HG03571 (cell line): Measurements from ENCODE around the gene OGFOD3.
"Not testable (repeated sequence)": the region's sequence is repeated elsewhere in the genome, so short reads cannot be mapped to it uniquely, and the experiment has no call there.

Source experiments
- ATAC-seq: cut with Tn5 transposase; IDR thresholded peaks from one replicate; pipeline ENCODE4 v1.9.1; 2021; ENCODE audit not compliant: unreplicated experiment

Gene OGFOD3

DNA sequence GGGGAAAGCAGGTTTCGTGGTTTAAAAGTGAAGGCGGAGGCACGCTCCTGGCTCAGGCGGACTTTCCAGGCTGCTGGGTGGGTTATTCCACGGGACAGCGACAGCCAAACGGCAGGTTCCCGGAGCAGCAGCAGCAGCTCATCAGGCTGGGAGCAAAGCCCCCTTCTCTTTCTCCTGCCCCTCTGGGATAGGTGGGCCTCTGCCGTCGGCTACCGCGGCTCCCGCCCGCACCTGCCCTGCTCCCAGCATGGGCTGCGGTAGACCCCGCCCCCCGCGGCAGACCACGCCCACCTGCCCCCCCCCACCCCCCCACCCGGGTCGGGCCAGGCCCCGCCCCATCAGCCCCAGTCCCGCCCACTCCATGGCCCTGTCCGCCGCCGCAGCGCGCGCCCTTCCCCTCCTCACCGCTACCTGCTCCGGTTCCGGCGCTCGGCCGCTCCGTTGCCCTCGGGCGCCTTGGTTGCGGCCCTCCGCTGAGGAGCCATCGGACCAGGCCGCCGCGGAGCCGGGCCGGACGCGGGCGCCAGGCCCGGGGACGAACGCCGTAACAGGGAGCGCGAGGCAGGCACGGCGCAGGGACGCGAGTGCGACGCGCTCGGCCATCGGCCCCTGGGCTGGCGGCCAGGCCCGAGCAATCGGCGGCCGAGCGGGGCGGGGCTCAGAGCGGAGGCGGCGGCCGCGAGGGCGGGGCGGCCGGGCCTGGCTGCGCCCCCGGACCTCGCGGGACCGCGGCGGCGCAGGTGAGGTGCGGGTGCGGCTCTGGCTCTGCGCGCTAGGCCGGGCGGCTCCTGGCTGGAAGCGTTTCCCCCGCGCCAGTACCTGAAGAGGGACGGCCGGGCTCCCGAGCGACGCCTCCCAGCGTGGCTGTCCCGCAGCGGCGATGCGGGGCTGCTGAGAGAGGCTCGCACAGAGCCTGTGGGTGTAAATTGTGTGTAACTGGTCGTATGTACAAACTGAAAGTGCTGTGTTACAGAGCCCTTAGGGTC is at the start of gene OGFOD3, which contains the start of gene HEXD:
Gene OGFOD3, minus strand, starts transcription at position 586 of the 986 bp plus-strand sequence. Its CDS starts 101 bp downstream, at position 485.
Gene HEXD, plus strand, starts transcription at position 347 of the 986 bp plus-strand sequence. CDS start 1,453 bp downstream, outside the sequence.
- peak; percentile 74 for ATAC-seq

DNA sequence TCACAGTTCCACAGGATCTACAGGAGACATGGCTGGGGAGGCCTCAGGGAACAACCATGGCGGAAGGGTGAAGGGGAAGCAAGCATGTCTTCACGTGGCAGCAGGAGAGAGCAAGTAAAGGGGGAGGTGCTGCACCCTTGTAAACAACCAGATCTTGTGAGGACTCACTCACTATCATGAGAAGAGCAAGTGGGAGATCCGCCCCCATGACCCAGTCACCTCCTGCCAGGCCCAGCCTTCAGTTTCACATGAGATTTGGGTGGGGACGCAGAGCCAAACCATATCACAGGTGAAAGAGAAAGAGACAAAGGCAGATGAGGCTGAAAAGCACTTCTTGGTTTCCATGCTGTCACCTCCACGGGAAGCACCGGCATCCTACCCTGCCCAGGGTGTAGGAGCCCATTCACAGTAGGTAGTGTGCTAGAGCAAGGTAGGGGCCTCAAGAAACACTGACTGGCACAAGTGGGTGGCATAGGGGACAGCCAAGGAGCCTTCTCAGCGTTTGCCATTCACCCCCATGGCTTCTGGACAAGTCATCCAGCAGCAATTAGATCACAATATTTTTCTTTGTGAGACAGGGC is 46.7 kb upstream of the OGFOD3 start:
- no peak for ATAC-seq

- ATAC-seq = no peak
Observed at GRCh38 chr17:82464567-82464929, 46.2 kb upstream of the OGFOD3 start.

DNA sequence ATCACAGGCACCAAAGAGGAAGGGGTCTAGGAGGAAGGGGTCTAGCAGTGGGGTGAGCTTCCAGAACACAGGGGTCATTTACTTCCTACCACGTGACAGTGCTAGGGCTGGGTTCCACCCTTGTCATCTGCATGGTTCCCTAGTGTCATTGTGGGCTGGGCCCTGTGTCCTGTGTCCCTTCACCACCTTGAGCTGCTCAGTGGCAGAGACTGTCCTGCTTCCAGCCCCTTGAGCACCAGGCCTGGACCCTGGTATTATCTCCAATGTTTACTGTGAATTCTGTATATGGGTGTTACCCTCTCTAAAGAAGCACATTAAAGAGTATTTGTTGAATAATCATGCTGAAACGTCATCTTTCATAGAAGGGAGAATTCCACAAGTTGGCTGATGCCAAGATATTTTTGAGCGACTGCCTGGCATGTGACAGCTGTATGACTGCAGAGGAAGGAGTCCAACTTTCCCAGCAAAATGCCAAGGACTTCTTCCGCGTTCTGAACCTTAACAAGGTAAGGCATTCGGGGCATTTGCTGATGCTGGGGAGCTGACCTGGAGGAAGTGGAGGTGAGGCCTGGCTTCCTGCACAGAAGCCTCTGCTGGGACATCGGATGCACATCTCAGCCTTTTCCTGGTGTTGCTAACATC is 45.7 kb upstream of the OGFOD3 start:
- ATAC-seq = no peak

DNA sequence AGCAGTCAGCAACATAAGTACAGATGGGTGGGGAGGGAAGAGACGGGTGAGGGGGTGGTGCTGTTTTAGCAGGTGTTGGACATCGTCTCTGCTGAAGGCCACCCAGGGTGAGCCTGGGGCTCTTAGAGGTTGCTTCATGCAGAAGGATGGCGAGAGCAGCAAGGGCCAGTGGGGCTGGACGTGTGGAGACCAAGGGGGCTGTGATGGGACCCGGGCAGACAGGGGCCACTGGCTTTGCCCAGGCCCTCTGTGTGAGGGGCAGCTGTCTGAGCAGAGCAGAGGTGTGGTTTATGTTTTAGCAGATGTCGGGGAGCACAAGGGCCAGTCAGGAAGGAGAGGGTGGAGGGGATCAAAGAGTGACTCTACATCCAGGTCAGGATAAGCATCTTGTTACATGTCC is 45.0 kb upstream of the OGFOD3 start:
- no peak for ATAC-seq

- no peak for ATAC-seq
Observed at GRCh38 chr17:82461827-82462524, 43.6 kb upstream of the OGFOD3 start.

- not testable (repeated sequence) for ATAC-seq
Observed at GRCh38 chr17:82459936-82460335, 41.5 kb upstream of the OGFOD3 start.

DNA sequence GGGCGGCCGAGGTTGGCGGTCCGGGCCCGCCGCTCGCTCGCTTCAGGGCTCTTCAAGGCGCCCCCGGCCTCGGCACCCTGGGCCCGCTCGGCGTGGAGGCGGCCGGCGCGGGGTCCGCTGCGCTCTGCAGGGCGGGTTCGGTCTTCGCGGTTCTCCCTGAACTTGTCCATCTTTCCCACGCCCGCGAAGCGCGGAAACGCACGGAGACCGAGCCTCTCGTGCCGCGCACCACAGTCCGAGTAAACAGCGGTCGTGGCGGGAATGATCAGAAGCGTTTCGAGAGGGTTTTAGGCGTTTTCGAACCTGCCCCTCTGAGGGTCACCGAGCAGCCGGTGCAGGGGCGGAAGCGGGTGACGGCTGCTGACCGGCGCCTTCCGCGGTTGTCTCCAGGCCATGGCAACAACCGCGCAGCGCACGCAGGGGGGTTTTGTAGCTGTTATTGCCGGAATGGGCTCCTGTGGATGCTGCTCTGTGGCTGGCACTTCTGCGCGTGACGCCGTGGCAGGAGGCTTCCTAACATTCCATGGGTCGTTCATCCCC is 40.6 kb upstream of the OGFOD3 start:
- ATAC-seq = peak; percentile 17

GRCh38 chr17:82458179-82458884 is 39.9 kb upstream of the OGFOD3 start, which contains the start of gene NARF:
Gene NARF (plus strand): TSS chr17:82458741. CDS start chr17:82458804, 63 bp downstream.
- ATAC-seq = peak; percentile 84

GRCh38 chr17:82457929-82458178 is 39.5 kb upstream of the OGFOD3 start:
- ATAC-seq = no peak

GRCh38 chr17:82457073-82457928 is 38.9 kb upstream of the OGFOD3 start:
- ATAC-seq = no peak

DNA sequence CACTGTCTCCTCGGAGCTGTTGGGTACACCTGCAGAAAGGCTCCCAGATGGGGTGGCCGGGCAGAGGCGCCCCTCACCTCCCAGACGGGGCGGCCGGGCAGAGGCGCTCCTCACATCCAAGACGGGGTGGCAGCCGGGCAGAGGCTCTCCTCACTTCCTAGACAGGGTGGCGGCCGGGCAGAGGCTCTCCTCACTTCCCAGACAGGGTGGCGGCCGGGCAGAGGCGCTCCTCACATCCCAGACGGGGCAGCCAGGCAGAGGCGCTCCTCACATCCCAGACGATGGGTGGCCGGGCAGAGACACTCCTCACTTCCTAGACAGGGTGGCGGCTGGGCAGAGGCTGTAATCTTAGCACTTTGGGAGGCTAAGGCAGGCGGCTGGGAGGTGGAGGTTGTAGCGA is 35.3 kb upstream of the OGFOD3 start:
- ATAC-seq = not testable (repeated sequence)

GRCh38 chr17:82453151-82453550 is 34.8 kb upstream of the OGFOD3 start:
- not testable (repeated sequence) for ATAC-seq

- no peak for ATAC-seq
Observed at GRCh38 chr17:82452162-82452561, 33.8 kb upstream of the OGFOD3 start.

DNA sequence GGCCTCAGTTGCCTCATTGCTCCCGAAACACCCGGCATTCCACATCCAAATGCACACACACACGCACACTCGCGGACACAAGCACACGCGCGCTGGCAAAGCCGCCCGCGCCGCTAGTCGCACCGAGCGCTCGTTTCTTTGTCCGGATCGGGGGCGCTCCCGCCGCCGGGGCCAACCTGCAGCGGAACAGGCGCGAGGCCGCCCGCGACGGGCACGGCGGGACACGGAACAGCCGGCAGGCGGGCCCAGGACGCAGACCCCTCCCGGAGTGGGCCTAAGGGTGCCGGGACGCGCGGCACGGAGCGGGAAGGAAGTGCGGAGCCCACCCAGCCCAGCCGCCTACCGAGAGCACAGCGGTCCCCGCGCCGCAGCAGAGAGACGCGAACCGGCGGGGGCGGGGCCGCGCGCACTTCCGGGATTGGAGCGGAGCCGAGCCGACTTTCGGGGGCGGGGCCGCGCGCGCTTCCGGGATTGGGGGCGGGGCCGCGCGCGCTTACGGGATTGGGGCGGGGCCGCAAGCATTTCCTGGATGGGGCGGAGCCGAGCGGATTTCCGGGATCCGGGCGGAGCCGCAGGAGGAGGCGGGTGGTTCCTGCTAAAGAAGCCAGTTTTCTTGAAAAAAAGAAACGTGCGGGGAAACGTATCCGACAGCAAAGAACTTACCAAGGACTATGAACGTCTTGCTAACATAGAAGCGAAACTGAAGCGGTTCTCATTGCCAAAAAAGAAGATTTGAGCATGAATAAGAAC is 32.1 kb upstream of the OGFOD3 start, which contains the start of gene CYBC1:
Gene CYBC1, minus strand, starts transcription at position 396 of the 750 bp plus-strand sequence. CDS start 1,498 bp downstream, outside the sequence.
- peak; percentile 58 for ATAC-seq

DNA sequence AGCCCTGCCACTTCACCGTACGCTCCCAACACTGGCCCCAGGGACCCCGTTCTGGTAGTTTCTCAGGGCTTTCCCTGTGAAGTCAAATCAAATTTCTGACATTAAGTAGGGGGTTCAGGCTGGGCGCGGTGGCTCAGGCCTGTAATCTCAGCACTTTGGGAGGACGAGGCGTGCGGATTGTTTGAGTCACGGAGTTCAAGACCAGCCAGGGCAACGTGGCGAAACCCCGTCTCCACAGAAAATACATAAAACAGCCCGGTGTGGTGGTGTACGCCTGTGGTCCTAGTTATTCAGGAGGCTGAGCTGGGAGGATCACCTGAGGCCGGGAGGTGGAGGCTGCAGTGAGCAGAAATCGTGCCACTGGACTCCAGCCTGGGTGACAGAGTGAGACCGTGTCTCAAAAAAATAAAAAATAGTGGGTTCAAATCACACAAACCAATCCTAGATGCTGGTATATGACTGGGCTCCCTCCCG is 31.5 kb upstream of the OGFOD3 start:
- peak; percentile 6 for ATAC-seq

DNA sequence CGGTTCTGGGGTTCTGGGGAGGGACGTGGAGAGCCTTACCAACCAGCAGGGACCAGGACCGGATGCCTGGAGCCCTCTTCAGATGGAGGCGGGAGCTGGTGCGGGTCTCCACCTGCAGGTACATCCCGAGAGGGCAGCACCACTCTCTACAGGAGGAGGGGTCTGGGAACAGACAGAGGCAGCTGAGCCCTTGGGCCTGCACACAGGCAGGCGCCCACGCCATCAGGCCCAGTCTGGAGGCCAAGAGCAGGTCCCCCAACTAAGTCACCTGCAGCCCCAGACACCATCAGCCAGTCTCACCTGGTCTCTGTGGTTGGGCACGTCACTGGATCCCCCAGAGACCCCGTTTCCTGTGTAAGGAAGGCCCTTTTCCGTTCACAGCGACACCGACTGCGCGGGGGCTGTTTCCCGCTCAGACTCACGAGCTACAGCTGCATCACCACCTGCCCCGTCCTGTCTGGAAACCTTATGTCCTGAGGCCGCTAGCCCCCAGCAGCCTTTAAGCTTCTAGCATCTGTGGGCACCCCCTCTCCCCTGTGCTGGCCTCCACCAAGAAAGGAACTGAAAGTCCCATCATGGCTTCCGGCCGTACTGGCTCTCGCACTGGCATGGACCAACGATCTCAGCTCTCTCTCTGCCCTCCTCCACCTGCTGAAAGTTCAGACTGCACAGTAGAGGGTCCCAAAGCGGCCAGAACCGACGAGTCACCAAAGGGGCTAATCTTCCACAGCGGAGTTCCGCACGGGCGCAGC is 30.9 kb upstream of the OGFOD3 start:
- ATAC-seq = peak; percentile 45

DNA sequence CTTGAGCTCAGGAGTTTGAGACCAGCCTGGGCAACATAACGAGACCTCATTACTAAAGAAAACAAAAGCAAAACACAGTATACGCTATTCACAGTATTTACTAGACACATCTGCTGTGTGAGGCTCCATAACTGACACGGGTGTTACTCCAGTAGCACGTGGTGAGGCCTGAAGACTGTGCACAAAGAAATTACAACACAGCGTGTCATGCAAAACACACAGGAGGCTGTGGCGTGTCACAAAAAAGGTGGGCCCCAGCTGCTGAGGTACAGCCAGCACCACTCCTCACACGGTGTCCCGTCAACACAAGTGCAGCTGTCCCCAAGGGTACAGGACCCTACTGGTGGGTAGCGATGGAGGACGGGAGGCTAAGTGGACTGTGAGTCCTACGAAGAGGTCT is 29.5 kb upstream of the OGFOD3 start:
- no peak for ATAC-seq
